ENCODE data around the gene TRIM27.

DNA sequence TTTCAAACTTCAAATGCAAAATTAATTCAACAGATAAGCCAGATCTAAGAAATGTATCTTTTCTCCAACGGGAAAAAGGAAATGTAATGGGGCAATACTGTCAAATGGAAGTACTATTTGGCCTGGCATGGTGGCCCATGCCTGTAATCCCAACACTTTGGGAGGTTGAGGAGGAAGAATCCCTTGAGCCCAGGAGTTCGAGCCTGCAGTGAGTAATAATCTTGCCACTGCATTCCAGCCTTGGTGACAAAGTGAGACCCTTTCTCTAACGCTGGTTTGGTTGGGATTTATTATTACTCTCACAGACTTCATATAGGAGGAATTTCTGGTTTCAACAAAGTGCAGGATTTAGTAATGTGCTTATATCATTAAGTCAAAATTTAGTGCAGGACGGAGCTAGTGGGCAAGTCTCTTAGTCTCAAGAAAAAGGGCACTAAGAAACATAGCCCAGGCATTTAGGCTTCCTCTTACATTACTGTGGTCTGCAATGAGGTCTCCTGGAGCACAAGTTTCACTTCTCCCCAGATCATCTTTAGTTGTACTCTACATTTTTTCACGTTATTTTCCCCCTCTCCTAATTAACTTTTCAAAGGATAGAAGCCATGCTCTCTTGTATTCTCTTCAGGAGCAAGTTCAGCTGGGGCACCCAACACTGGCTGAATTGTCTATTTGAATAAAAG is 23.1 kb downstream of the TRIM27 start:
- no peak for TF ChIP-seq GLIS3 (CRISPR knock-in tag; IDR thresholded peaks at IDR 0.05)
- TF ChIP-seq ZFP30 (CRISPR knock-in tag; IDR thresholded peaks at IDR 0.05), result no peak
- TF ChIP-seq CSDC2 (CRISPR knock-in tag; IDR thresholded peaks at IDR 0.05), result no peak
- no peak for TF ChIP-seq ZFP3 (CRISPR knock-in tag; IDR thresholded peaks at IDR 0.05)
- TF ChIP-seq CSRNP3 (CRISPR knock-in tag; IDR thresholded peaks at IDR 0.05), result no peak
- TF ChIP-seq ARNTL (CRISPR knock-in tag; IDR thresholded peaks at IDR 0.05; ENCODE audit: borderline replicate concordance, low read depth), result no peak
- TF ChIP-seq CREB5 (CRISPR knock-in tag; IDR thresholded peaks at IDR 0.05; ENCODE audit: low read depth), result no peak
- TF ChIP-seq, protein P1, sequence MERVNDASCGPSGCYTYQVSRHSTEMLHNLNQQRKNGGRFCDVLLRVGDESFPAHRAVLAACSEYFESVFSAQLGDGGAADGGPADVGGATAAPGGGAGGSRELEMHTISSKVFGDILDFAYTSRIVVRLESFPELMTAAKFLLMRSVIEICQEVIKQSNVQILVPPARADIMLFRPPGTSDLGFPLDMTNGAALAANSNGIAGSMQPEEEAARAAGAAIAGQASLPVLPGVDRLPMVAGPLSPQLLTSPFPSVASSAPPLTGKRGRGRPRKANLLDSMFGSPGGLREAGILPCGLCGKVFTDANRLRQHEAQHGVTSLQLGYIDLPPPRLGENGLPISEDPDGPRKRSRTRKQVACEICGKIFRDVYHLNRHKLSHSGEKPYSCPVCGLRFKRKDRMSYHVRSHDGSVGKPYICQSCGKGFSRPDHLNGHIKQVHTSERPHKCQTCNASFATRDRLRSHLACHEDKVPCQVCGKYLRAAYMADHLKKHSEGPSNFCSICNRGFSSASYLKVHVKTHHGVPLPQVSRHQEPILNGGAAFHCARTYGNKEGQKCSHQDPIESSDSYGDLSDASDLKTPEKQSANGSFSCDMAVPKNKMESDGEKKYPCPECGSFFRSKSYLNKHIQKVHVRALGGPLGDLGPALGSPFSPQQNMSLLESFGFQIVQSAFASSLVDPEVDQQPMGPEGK (CRISPR knock-in tag; IDR thresholded peaks at IDR 0.05; ENCODE audit: borderline replicate concordance), result no peak
- TF ChIP-seq SNAI2 (CRISPR knock-in tag; IDR thresholded peaks at IDR 0.05), result no peak
- TF ChIP-seq ZNF8 (CRISPR knock-in tag; IDR thresholded peaks at IDR 0.05), result no peak
- no peak for TF ChIP-seq OSR1 (CRISPR knock-in tag; IDR thresholded peaks at IDR 0.05)
- TF ChIP-seq ZC3H10 (CRISPR knock-in tag; IDR thresholded peaks at IDR 0.05), result no peak
- TF ChIP-seq ZNF565 (CRISPR knock-in tag; conservative IDR thresholded peaks at IDR 0.05; ENCODE audit: low read depth), result no peak
